Endothelial cell of umbilical vein (primary cell): ENCODE data around the gene DDX4. TPM values are rescaled to one million over a fixed set of nuclear protein-coding genes. Genes with fewer than 3 reads are reported as not detected.
"Not testable (repeated sequence)": the region's sequence is repeated elsewhere in the genome, so short reads cannot be mapped to it uniquely, and the experiment has no call there.

Source experiments
- BruUV-seq: library from RNA; stranded (reverse); fragments of 400-500 nt; replicated peaks from 2 replicates; lab custom pipeline; 2021; lab: Mats Ljungman, UMichigan
- CTCF ChIA-PET: fragments of 300-600, 350-600 bp; sonication (Branson Sonifier 250); formaldehyde crosslinking; loops from one replicate; lab custom pipeline; 2021; ENCODE audit warnings: antibody characterized with exemption, inconsistent platforms; lab: Charles Lee
- POLR2A ChIA-PET: fragments of 300-600, 350-600 bp; sonication (Branson Sonifier 250); formaldehyde crosslinking; loops from one replicate; lab custom pipeline; 2021; ENCODE audit warnings: antibody characterized with exemption, inconsistent platforms; lab: Charles Lee
- DNase-seq: peaks from one replicate; pipeline ENCODE4 v3.0.0-alpha.2; 2011; ENCODE audit warnings: low read depth, low spot score
- FAIRE-seq: peaks from 2 replicates; lab custom pipeline; 2011; peaks lifted over from hg19 to GRCh38; lab: Jason Lieb, UNC
- H2AFZ ChIP-seq: 2 replicates; pipeline ENCODE4 v1.6.0; 2012; ENCODE audit warnings: low read depth, low read length, control low read depth, inconsistent platforms
- H3K27ac ChIP-seq: 2 replicates; pipeline ENCODE4 v1.5.1; 2011; ENCODE audit warnings: low read depth, mild to moderate bottlenecking, control low read depth, low read length, moderate library complexity; ENCODE audit not compliant: insufficient read depth
- H3K27me3 ChIP-seq, 2 experiments: 2 replicates each; pipeline versions ENCODE4 v1.6.0 to v1.6.1; 2011; ENCODE audit warnings: low read length in 2 of 2, mixed read lengths in 1 of 2; ENCODE audit not compliant: control insufficient read depth in 2 of 2, insufficient read depth in 2 of 2
- H3K36me3 ChIP-seq, 2 experiments: 2 replicates in 1 of 2; 3 replicates in 1 of 2; pipeline ENCODE4 v1.5.1; 2011; ENCODE audit warnings: low read length in 2 of 2, mild to moderate bottlenecking in 1 of 2, moderate library complexity in 1 of 2; ENCODE audit not compliant: control insufficient read depth in 2 of 2, insufficient read depth in 2 of 2; ENCODE audit errors: extremely low read depth in 1 of 2
- H3K4me1 ChIP-seq: 3 replicates; pipeline ENCODE4 v1.5.1; 2011; ENCODE audit warnings: mild to moderate bottlenecking, low read length; ENCODE audit not compliant: control insufficient read depth, insufficient read depth; ENCODE audit errors: extremely low read depth
- H3K4me2 ChIP-seq: 2 replicates; pipeline ENCODE4 v1.6.1; 2011; ENCODE audit warnings: low read length, control low read depth, mixed read lengths; ENCODE audit not compliant: insufficient read depth
- H3K4me3 ChIP-seq, 3 experiments: fragments of 200-600 bp in 1 of 3; sonication (generic), shearing (Covaris generic) in 1 of 3; replicated peaks in 1 of 3; 2 replicates each; pipeline ENCODE4 v1.5.1; 2011 to 2016; ENCODE audit warnings: control low read depth in 3 of 3, low read length in 3 of 3, mild to moderate bottlenecking in 2 of 3, inconsistent platforms in 1 of 3, low read depth in 1 of 3, moderate library complexity in 1 of 3; ENCODE audit not compliant: insufficient read depth in 1 of 3
- H3K79me2 ChIP-seq: 2 replicates; pipeline ENCODE4 v1.6.0; 2012; ENCODE audit warnings: low read length, inconsistent platforms; ENCODE audit not compliant: control insufficient read depth, insufficient read depth
- H3K9ac ChIP-seq: replicated peaks from 2 replicates; pipeline ENCODE3; 2011; ENCODE audit warnings: low read length, control low read depth; ENCODE audit not compliant: insufficient read depth; ENCODE audit errors: extremely low read depth
- H3K9me1 ChIP-seq: replicated peaks from 3 replicates; pipeline ENCODE4 v1.6.0; 2011; ENCODE audit warnings: mild to moderate bottlenecking, low read length; ENCODE audit not compliant: control insufficient read depth, insufficient read depth; ENCODE audit errors: extremely low read depth
- H3K9me3 ChIP-seq: replicated peaks from 2 replicates; pipeline ENCODE4 v1.5.1; 2012; ENCODE audit warnings: low read length, inconsistent platforms; ENCODE audit not compliant: control insufficient read depth, insufficient read depth
- H4K20me1 ChIP-seq: replicated peaks from 2 replicates; pipeline ENCODE3; 2011; ENCODE audit warnings: mild to moderate bottlenecking, low read length; ENCODE audit not compliant: control insufficient read depth, insufficient read depth; ENCODE audit errors: extremely low read depth
- EZH2 ChIP-seq: IDR thresholded peaks from 2 replicates; pipeline ENCODE4 v1.6.1; 2012; ENCODE audit warnings: borderline replicate concordance, low read depth, mild to moderate bottlenecking, moderate library complexity, low read length, inconsistent platforms; ENCODE audit not compliant: severe bottlenecking
- FOS ChIP-seq: IDR thresholded peaks from 2 replicates; pipeline ENCODE4 v1.6.1; 2011; ENCODE audit warnings: mild to moderate bottlenecking, low read length, moderate library complexity, borderline replicate concordance; ENCODE audit not compliant: insufficient read depth
- JUN ChIP-seq: IDR thresholded peaks from 2 replicates; pipeline ENCODE4 v1.6.1; 2011; ENCODE audit warnings: borderline replicate concordance, low read depth; ENCODE audit not compliant: insufficient read length, insufficient read depth
- MYC ChIP-seq: IDR thresholded peaks from one replicate; pipeline ENCODE4 v1.6.1; 2011; ENCODE audit warnings: mild to moderate bottlenecking, low read depth, low read length
- POLR2A ChIP-seq: IDR thresholded peaks from 2 replicates; pipeline ENCODE4 v1.6.1; 2012; ENCODE audit warnings: low read depth, mild to moderate bottlenecking, control low read depth, low read length
- POLR2AphosphoS5 ChIP-seq: IDR thresholded peaks from 2 replicates; pipeline ENCODE4 v1.6.1; 2012; ENCODE audit warnings: low read depth, mild to moderate bottlenecking, control low read depth, low read length, moderate library complexity; ENCODE audit not compliant: insufficient read depth
- dilution Hi-C: fragments of 300-500 bp; cut with MboI; formaldehyde crosslinking; loops from one replicate; pipeline ENCODE4 v1.15.0; 2019; ENCODE audit warnings: low sequenced_read_pairs; ENCODE audit not compliant: extremely low pct_ligation_motif_present
- intact Hi-C: fragments of 100-400 bp; cut with micrococcal nuclease; formaldehyde crosslinking; loops from one replicate; pipeline ENCODE4 v1.10.0; 2022
- polyA plus RNA-seq, 4 experiments: library from polyadenylated mRNA; depleted of rRNA in 3 of 4; stranded (reverse) in 3 of 4; unstranded in 1 of 4; fragments of >200 nt; gene quantifications; 2 replicates each; pipeline versions ENCODE4 v1.2.1 to v1.2.3, GENCODE V29; 2011 to 2012; ENCODE audit warnings: missing spikeins in 1 of 4
- total RNA-seq: library from RNA; stranded (reverse); gene quantifications from 2 replicates; pipeline ENCODE4 v1.2.3, GENCODE V29; 2021

The DDX4 gene
- total and polyA plus RNA-seq, 2 donors (not counting 3 experiments of a cell fraction or from before 2014, with no cell fraction given): not detected

- DNase-seq (no peak), FAIRE-seq (no peak)
- H2AFZ ChIP-seq: no peak overlapping the region
- peaks cover 9% of the 10 kb centered on the region for H3K4me1 ChIP-seq
- no peaks in the 10 kb centered on the region for H3K36me3 ChIP-seq
- no TSS peak for BruUV-seq
- intact Hi-C loops (no loop called here), dilution Hi-C loops (no loop called here)
- POLR2A ChIA-PET: no interaction called here
- H3K79me2 ChIP-seq: peaks cover 4% of the 10 kb centered on the region
- H3K27me3 ChIP-seq: no peaks in the 10 kb centered on the region
- no peaks in the 10 kb centered on the region for H3K9me1 ChIP-seq
- H3K4me2 ChIP-seq: no peak overlapping the region
- H3K9ac ChIP-seq: no peak overlapping the region
- no peak overlapping the region for H3K27ac ChIP-seq
- CTCF ChIA-PET: interaction anchor here (0.7 kb wide), 1 partner anchor 34 kb away, joined by 3 read pairs; no protein-coding TSS in a partner anchor
- no peaks in the 10 kb centered on the region for H4K20me1 ChIP-seq
- H3K9me3 ChIP-seq: no peaks in the 10 kb centered on the region
- no peak overlapping the region for H3K4me3 ChIP-seq
- TF ChIP-seq FOS (no peak), POLR2AphosphoS5 (no peak), EZH2 (no peak), JUN (no peak), MYC (no peak), POLR2A (no peak)
These were observed 22.3 kb upstream of the DDX4 start for GRCh38 chr5:55715519-55716078.

DNA sequence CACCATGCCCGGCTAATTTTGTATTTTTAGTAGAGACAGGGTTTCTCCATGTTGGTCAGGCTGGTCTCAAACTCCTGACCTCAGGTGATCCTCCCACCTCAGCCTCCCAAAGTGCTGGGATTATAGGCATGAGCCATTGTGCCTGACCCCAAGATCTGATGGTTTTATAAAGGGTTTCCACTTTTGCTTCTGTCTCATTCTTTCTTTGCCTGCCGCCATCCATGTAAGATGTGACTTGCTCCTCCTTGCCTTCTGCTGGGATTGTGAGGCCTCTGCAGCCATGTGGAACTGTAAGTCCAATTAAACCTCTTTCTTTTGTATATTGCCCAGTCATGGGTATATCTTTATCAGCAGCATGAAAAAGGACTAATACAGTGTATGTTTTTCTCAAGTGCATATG lies 18.8 kb upstream of the DDX4 start:
- FAIRE-seq, CTCF ChIA-PET, dilution Hi-C loops, H3K36me3 ChIP-seq, H3K79me2 ChIP-seq, POLR2A ChIA-PET, H3K4me1 ChIP-seq, intact Hi-C loops, H4K20me1 ChIP-seq, H3K9me1 ChIP-seq, H3K9ac ChIP-seq, H3K27ac ChIP-seq, BruUV-seq, H3K4me3 ChIP-seq, H3K4me2 ChIP-seq, H2AFZ ChIP-seq, H3K9me3 ChIP-seq, DNase-seq, H3K27me3 ChIP-seq: not testable (repeated sequence)
